Peyer's patch (tissue), 4 donors: ENCODE data around the gene MIPEP. TPM values are rescaled to one million over a fixed set of nuclear protein-coding genes. Genes with fewer than 3 reads are reported as not detected.

Experiments used
- DNase-seq, 3 donors: peaks; one replicate each; pipeline ENCODE4 v3.0.0-alpha.2; 2017 to 2019
- H3K27ac ChIP-seq, 4 donors: fragments of 200-600 bp; sonication (generic); one replicate each; pipeline ENCODE4 v1.5.1; 2016 to 2019
- H3K27me3 ChIP-seq, 2 donors: fragments of 200-600 bp; sonication (generic); one replicate each; pipeline ENCODE4 v1.5.1; 2019
- H3K36me3 ChIP-seq, 3 donors: fragments of 200-600 bp; sonication (generic); one replicate each; pipeline ENCODE4 v1.5.1; 2016 to 2019
- H3K4me1 ChIP-seq, 4 donors: fragments of 200-600 bp; sonication (generic); one replicate each; pipeline ENCODE4 v1.5.1; 2016 to 2019
- H3K4me3 ChIP-seq, 4 donors: fragments of 200-600 bp; sonication (generic); 1 replicate in 3 of 4; 2 replicates in 1 of 4; pipeline ENCODE4 v1.5.1; 2016 to 2019; ENCODE audit warnings: mild to moderate bottlenecking in 1 of 4
- H3K9me3 ChIP-seq, 4 donors: fragments of 200-600 bp; sonication (generic); one replicate each; pipeline ENCODE4 v1.5.1; 2016 to 2019; ENCODE audit warnings: mild to moderate bottlenecking in 1 of 4
- CTCF ChIP-seq, 6 experiments: fragments of 450-650 bp in 4 of 6; fragments of 200-600 bp in 2 of 6; sonication (generic) in 1 of 6; IDR thresholded peaks; one replicate each; pipeline ENCODE4 v1.5.1; 2017 to 2019; ENCODE audit warnings: antibody characterized with exemption in 6 of 6, mild to moderate bottlenecking in 3 of 6, moderate library complexity in 1 of 6
- POLR2A ChIP-seq, 2 donors: fragments of 450-650 bp; IDR thresholded peaks; one replicate each; pipeline ENCODE4 v1.5.1; 2017; ENCODE audit warnings: antibody characterized with exemption in 2 of 2, mild to moderate bottlenecking in 2 of 2, moderate library complexity in 2 of 2
- total RNA-seq, 4 donors: library from RNA; depleted of rRNA; stranded (reverse); fragments of >200 nt; gene quantifications; one replicate each; pipeline ENCODE4 v1.1.0, GENCODE V29; 2016

Gene MIPEP
- total RNA-seq, 4 donors from 2014 or later = 10.7 to 17.0 (median 12.5) TPM

- Histone ChIP-seq H3K27ac (no peak overlapping the region), H3K9me3 (no peaks in the 10 kb centered on the region), H3K36me3 (no peaks in the 10 kb centered on the region), H3K27me3 (no peaks in the 10 kb centered on the region), H3K4me3 (no peak overlapping the region), H3K4me1 (no peaks in the 10 kb centered on the region)
- DNase-seq = no peak
- TF ChIP-seq CTCF (IDR thresholded peaks at IDR 0.05) (no peak), POLR2A (IDR thresholded peaks at IDR 0.05) (no peak)
These were observed 116.5 kb downstream of the MIPEP start for GRCh38 chr13:23772717-23773116.

GRCh38 chr13:23771956-23772355 lies 117.2 kb downstream of the MIPEP start:
- DNase-seq = no peak
- no peaks in the 10 kb centered on the region for H3K27me3 ChIP-seq
- H3K4me1 ChIP-seq = no peaks in the 10 kb centered on the region
- H3K27ac ChIP-seq = no peak overlapping the region
- no peaks in the 10 kb centered on the region for H3K9me3 ChIP-seq
- TF ChIP-seq POLR2A (IDR thresholded peaks at IDR 0.05) (no peak), CTCF (IDR thresholded peaks at IDR 0.05) (no peak)
- no peaks in the 10 kb centered on the region for H3K36me3 ChIP-seq
- no peak overlapping the region for H3K4me3 ChIP-seq

- Histone ChIP-seq H3K27ac (no peak overlapping the region), H3K4me3 (no peak overlapping the region), H3K4me1 (no peaks in the 10 kb centered on the region), H3K9me3 (no peaks in the 10 kb centered on the region), H3K36me3 (no peaks in the 10 kb centered on the region), H3K27me3 (no peaks in the 10 kb centered on the region)
- no peak for TF ChIP-seq POLR2A (IDR thresholded peaks at IDR 0.05)
- TF ChIP-seq CTCF (IDR thresholded peaks at IDR 0.05) = no peak
- DNase-seq = no peak
These were observed 117.6 kb downstream of the MIPEP start for GRCh38 chr13:23771552-23771951.

- no peak for TF ChIP-seq POLR2A (IDR thresholded peaks at IDR 0.05)
- TF ChIP-seq CTCF (IDR thresholded peaks at IDR 0.05) = no peak
- no peaks in the 10 kb centered on the region for H3K9me3 ChIP-seq
- no peaks in the 10 kb centered on the region for H3K4me1 ChIP-seq
- no peak overlapping the region for H3K4me3 ChIP-seq
- H3K36me3 ChIP-seq = no peaks in the 10 kb centered on the region
- DNase-seq = no peak
- no peak overlapping the region for H3K27ac ChIP-seq
- no peaks in the 10 kb centered on the region for H3K27me3 ChIP-seq
These were observed 118.2 kb downstream of the MIPEP start for GRCh38 chr13:23770973-23771372.

GRCh38 chr13:23770428-23770827 lies 118.8 kb downstream of the MIPEP start:
- no peak for TF ChIP-seq CTCF (IDR thresholded peaks at IDR 0.05)
- no peak for TF ChIP-seq POLR2A (IDR thresholded peaks at IDR 0.05)
- Histone ChIP-seq H3K36me3 (no peaks in the 10 kb centered on the region), H3K27ac (no peak overlapping the region), H3K9me3 (no peaks in the 10 kb centered on the region), H3K4me3 (no peak overlapping the region), H3K4me1 (no peaks in the 10 kb centered on the region), H3K27me3 (no peaks in the 10 kb centered on the region)
- DNase-seq = no peak

GRCh38 chr13:23769401-23769800 lies 119.8 kb downstream of the MIPEP start:
- TF ChIP-seq CTCF (IDR thresholded peaks at IDR 0.05) = no peak
- no peak for TF ChIP-seq POLR2A (IDR thresholded peaks at IDR 0.05)

More at GRCh38 chr13:23769401-23769800, 119.8 kb downstream of the MIPEP start:
- H3K27me3 ChIP-seq = no peaks in the 10 kb centered on the region
- H3K9me3 ChIP-seq = no peaks in the 10 kb centered on the region
- no peak overlapping the region for H3K27ac ChIP-seq
- H3K4me1 ChIP-seq = no peaks in the 10 kb centered on the region
- DNase-seq = no peak
- H3K4me3 ChIP-seq = no peak overlapping the region
- H3K36me3 ChIP-seq = no peaks in the 10 kb centered on the region
